ENCODE measurements around the gene PRPF40A.
A peak's percentile ranks its signal among the peaks of the same experiment; 100 is the strongest.

Gene PRPF40A

GRCh38 chr2:152651834-152652233 lies 65.4 kb downstream of the PRPF40A start:
- DNase-seq (ENCODE audit: low read depth) = no peak

GRCh38 chr2:152650768-152651371 lies 66.4 kb downstream of the PRPF40A start:
- no peak for DNase-seq (ENCODE audit: low read depth)

GRCh38 chr2:152649997-152650396 lies 67.3 kb downstream of the PRPF40A start:
- no peak for DNase-seq (ENCODE audit: low read depth)

GRCh38 chr2:152648336-152648735 lies 68.9 kb downstream of the PRPF40A start:
- DNase-seq (ENCODE audit: low read depth) = no peak

GRCh38 chr2:152647552-152647951 lies 69.7 kb downstream of the PRPF40A start:
- no peak for DNase-seq (ENCODE audit: low read depth)

- no peak for DNase-seq (ENCODE audit: low read depth)
Measured at GRCh38 chr2:152646775-152647174, 70.5 kb downstream of the PRPF40A start.

- DNase-seq (ENCODE audit: low read depth) = no peak
Measured at GRCh38 chr2:152646264-152646663, 71.0 kb downstream of the PRPF40A start.

GRCh38 chr2:152644189-152644873 lies 72.9 kb downstream of the PRPF40A start:
- no peak for DNase-seq (ENCODE audit: low read depth)

- DNase-seq (ENCODE audit: low read depth) = no peak
Measured at GRCh38 chr2:152638590-152638989, 78.7 kb downstream of the PRPF40A start.

- DNase-seq (ENCODE audit: low read depth) = no peak
Measured at GRCh38 chr2:152638056-152638455, 79.2 kb downstream of the PRPF40A start.

- DNase-seq (ENCODE audit: low read depth) = no peak
Measured at GRCh38 chr2:152637251-152637650, 80.0 kb downstream of the PRPF40A start.

- DNase-seq (ENCODE audit: low read depth) = peak; percentile 63
Measured at GRCh38 chr2:152635635-152636298, 81.5 kb downstream of the PRPF40A start.

- DNase-seq (ENCODE audit: low read depth) = no peak
Measured at GRCh38 chr2:152632736-152633135, 84.5 kb downstream of the PRPF40A start.

- no peak for DNase-seq (ENCODE audit: low read depth)
Measured at GRCh38 chr2:152630466-152630865, 86.8 kb downstream of the PRPF40A start.

- no peak for DNase-seq (ENCODE audit: low read depth)
Measured at GRCh38 chr2:152629202-152629601, 88.1 kb downstream of the PRPF40A start.

- DNase-seq (ENCODE audit: low read depth) = no peak
Measured at GRCh38 chr2:152627351-152627957, 89.8 kb downstream of the PRPF40A start.

- no peak for DNase-seq (ENCODE audit: low read depth)
Measured at GRCh38 chr2:152626911-152627339, 90.3 kb downstream of the PRPF40A start.

GRCh38 chr2:152624805-152625204 lies 92.5 kb downstream of the PRPF40A start:
- no peak for DNase-seq (ENCODE audit: low read depth)

GRCh38 chr2:152623775-152624174 lies 93.5 kb downstream of the PRPF40A start:
- no peak for DNase-seq (ENCODE audit: low read depth)

GRCh38 chr2:152623076-152623740 lies 94.1 kb downstream of the PRPF40A start:
- no peak for DNase-seq (ENCODE audit: low read depth)

- DNase-seq (ENCODE audit: low read depth) = no peak
Measured at GRCh38 chr2:152622219-152622618, 95.0 kb downstream of the PRPF40A start.

- DNase-seq (ENCODE audit: low read depth) = no peak
Measured at GRCh38 chr2:152620985-152621384, 96.3 kb downstream of the PRPF40A start.
